Body of pancreas (tissue), 4 donors: Measurements from ENCODE around the gene ANKZF1.

Source experiments
- CTCF ChIP-seq, 7 experiments: fragments of 450-650 bp in 4 of 7; fragments of 200-600 bp in 3 of 7; sonication (generic) in 3 of 7; IDR thresholded peaks; one replicate each; pipeline ENCODE4 v1.5.1; 2016 to 2019; ENCODE audit warnings: antibody characterized with exemption in 7 of 7
- POLR2A ChIP-seq, 3 donors: fragments of 450-650 bp; IDR thresholded peaks; one replicate each; pipeline ENCODE4 v1.6.1; 2016; ENCODE audit warnings: antibody characterized with exemption in 3 of 3, mild to moderate bottlenecking in 2 of 3

GRCh38 chr2:219228911-219229304 lies 698 bp upstream of the ANKZF1 start:
- TF ChIP-seq CTCF (IDR thresholded peaks at IDR 0.05), result no peak
- TF ChIP-seq POLR2A (IDR thresholded peaks at IDR 0.05), result no peak
